PC-3 (cell line): ENCODE data around the gene BRK1.

ENCODE experiments used
- EZH2 ChIP-seq: fragments of 300-600 bp; sonication (generic); IDR thresholded peaks from one replicate; pipeline ENCODE4 v1.6.1; 2017; ENCODE audit warnings: antibody characterized with exemption, mild to moderate bottlenecking, low read length; ENCODE audit not compliant: unreplicated experiment
- EZH2phosphoT487 ChIP-seq: fragments of 300-600 bp; sonication (generic); IDR thresholded peaks from 2 replicates; pipeline ENCODE4 v1.6.1; 2018; ENCODE audit warnings: mild to moderate bottlenecking, antibody characterized with exemption, low read length, borderline replicate concordance
- TF ChIP-seq, protein P1 (sequence below): fragments of 300-600 bp; sonication (generic); conservative IDR thresholded peaks from 2 replicates; pipeline ENCODE4 v1.5.1; 2017; ENCODE audit warnings: antibody characterized with exemption, low read depth, mild to moderate bottlenecking, low read length

DNA sequence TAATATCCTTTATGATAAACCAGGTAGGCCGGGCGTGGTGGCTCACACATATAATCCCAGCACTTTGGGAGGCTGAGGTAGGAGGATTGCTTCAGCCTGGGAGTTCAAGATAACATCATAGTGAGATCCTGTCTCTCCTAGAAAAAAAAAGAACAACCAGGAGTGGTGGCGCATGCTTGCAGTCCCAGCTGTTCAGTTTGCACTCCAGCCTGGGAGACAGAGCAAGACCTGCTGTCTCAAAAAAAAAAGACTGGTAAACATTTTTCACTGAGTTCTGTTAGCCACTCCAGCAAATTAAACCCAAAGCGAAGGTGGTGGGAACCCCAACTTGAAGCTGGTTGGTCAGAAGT is 39.6 kb downstream of the BRK1 start:
- TF ChIP-seq, protein P1, sequence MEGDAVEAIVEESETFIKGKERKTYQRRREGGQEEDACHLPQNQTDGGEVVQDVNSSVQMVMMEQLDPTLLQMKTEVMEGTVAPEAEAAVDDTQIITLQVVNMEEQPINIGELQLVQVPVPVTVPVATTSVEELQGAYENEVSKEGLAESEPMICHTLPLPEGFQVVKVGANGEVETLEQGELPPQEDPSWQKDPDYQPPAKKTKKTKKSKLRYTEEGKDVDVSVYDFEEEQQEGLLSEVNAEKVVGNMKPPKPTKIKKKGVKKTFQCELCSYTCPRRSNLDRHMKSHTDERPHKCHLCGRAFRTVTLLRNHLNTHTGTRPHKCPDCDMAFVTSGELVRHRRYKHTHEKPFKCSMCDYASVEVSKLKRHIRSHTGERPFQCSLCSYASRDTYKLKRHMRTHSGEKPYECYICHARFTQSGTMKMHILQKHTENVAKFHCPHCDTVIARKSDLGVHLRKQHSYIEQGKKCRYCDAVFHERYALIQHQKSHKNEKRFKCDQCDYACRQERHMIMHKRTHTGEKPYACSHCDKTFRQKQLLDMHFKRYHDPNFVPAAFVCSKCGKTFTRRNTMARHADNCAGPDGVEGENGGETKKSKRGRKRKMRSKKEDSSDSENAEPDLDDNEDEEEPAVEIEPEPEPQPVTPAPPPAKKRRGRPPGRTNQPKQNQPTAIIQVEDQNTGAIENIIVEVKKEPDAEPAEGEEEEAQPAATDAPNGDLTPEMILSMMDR: no peak
- no peak for TF ChIP-seq EZH2
- TF ChIP-seq EZH2phosphoT487: no peak
